CD8-positive, alpha-beta memory T cell (primary cell): ENCODE results near the gene SNTG2. TPM values are rescaled to one million over a fixed set of nuclear protein-coding genes. Genes with fewer than 3 reads are reported as not detected.
"Not testable (repeated sequence)": the region's sequence is repeated elsewhere in the genome, so short reads cannot be mapped to it uniquely, and the experiment has no call there.

Source experiments
- CTCF ChIA-PET: fragments of 350-600 bp; sonication (Branson Sonifier 250); formaldehyde crosslinking; loops from one replicate; lab custom pipeline; 2021; ENCODE audit warnings: antibody characterized with exemption; lab: Charles Lee
- POLR2A ChIA-PET: fragments of 350-600 bp; sonication (Branson Sonifier 250); formaldehyde crosslinking; loops from one replicate; lab custom pipeline; 2021; ENCODE audit warnings: antibody characterized with exemption; lab: Charles Lee
- DNase-seq, 5 donors: peaks; one replicate each; pipeline versions ENCODE4 v3.0.0 to v3.0.0-alpha.2; 2020 to 2022; ENCODE audit warnings: mixed read lengths in 1 of 5
- H3K27ac ChIP-seq: one replicate; pipeline ENCODE4 v1.7.0; 2013; ENCODE audit warnings: low read depth, mild to moderate bottlenecking, low read length, moderate library complexity
- H3K27me3 ChIP-seq: 2 replicates; pipeline ENCODE4 v1.7.0; 2013; ENCODE audit warnings: low read length, mild to moderate bottlenecking; ENCODE audit not compliant: insufficient read depth, poor library complexity, severe bottlenecking
- H3K36me3 ChIP-seq: 2 replicates; pipeline ENCODE4 v1.7.0; 2013; ENCODE audit warnings: mild to moderate bottlenecking, low read length, moderate library complexity; ENCODE audit not compliant: insufficient read depth
- H3K4me1 ChIP-seq: 2 replicates; pipeline ENCODE4 v1.7.0; 2013; ENCODE audit warnings: mild to moderate bottlenecking, low read length, moderate library complexity; ENCODE audit not compliant: insufficient read depth
- H3K4me3 ChIP-seq: 2 replicates; pipeline ENCODE4 v1.7.0; 2013; ENCODE audit warnings: mild to moderate bottlenecking, low read length
- H3K9me3 ChIP-seq: 2 replicates; pipeline ENCODE4 v1.7.0; 2013; ENCODE audit warnings: mild to moderate bottlenecking, low read length
- H3K27ac Mint-ChIP-seq, 8 donors: one replicate each; pipeline ENCODE4 v1.8.0; 2020 to 2021; ENCODE audit warnings: mixed read lengths in 8 of 8, mild to moderate bottlenecking in 6 of 8, inconsistent platforms in 3 of 8, moderate library complexity in 3 of 8
- H3K27me3 Mint-ChIP-seq, 2 donors: one replicate each; pipeline ENCODE4 v1.8.0; 2020 to 2021; ENCODE audit warnings: mixed read lengths in 2 of 2, mild to moderate bottlenecking in 1 of 2, moderate library complexity in 1 of 2
- H3K36me3 Mint-ChIP-seq, 3 donors: one replicate each; pipeline ENCODE4 v1.8.0; 2020 to 2021; ENCODE audit warnings: mixed read lengths in 3 of 3, inconsistent platforms in 1 of 3, mild to moderate bottlenecking in 1 of 3
- H3K4me1 Mint-ChIP-seq, 3 donors: one replicate each; pipeline ENCODE4 v1.8.0; 2020 to 2021; ENCODE audit warnings: mixed read lengths in 3 of 3, inconsistent platforms in 1 of 3, mild to moderate bottlenecking in 1 of 3
- H3K4me3 Mint-ChIP-seq, 7 donors: one replicate each; pipeline ENCODE4 v1.8.0; 2020 to 2021; ENCODE audit warnings: mixed read lengths in 7 of 7, mild to moderate bottlenecking in 6 of 7, moderate library complexity in 4 of 7, inconsistent platforms in 2 of 7
- H3K9me3 Mint-ChIP-seq, 5 donors: one replicate each; pipeline ENCODE4 v1.8.0; 2020 to 2022; ENCODE audit warnings: mixed read lengths in 5 of 5, mild to moderate bottlenecking in 3 of 5, moderate library complexity in 2 of 5, inconsistent platforms in 1 of 5
- polyA plus RNA-seq: library from polyadenylated mRNA; unstranded; fragments of 300-500 nt; fragmentation: Illumina TruSeq; gene quantifications from one replicate; pipeline ENCODE4 v1.2.3, GENCODE V29; 2021
- total RNA-seq, 2 experiments: library from RNA; stranded (reverse); gene quantifications; one replicate each; pipeline ENCODE4 v1.2.3, GENCODE V29; 2021

The SNTG2 gene
- total and polyA plus RNA-seq, 3 experiments from 2014 or later: 0.30 to 1.7 (median 1.3) TPM

DNA sequence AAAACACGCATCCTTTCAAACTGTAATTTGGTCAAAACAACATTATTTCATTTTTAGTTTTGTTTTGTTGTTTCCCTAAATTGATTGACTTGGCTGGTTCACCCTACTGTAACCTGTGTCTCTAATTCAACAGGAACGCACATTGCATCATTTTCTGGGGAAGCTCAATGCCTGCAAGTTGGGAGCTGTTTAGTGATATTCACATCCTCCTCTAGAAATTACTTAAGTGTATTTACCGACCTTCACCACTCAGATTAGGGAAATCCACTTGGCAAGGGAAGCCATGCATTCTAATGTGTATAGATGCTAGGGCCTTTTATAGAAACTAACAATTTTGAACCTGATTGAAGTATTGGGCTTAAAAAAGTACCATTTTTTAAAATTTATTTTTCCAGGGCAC is 455.3 kb downstream of the SNTG2 start:
- DNase-seq: no peak
- ChIA-PET POLR2A (no interaction called here), CTCF (no interaction called here)
- Mint-ChIP-seq H3K4me1 (peaks cover 0 to 3% (median 0%) of the 10 kb centered on the region in 3 donors), H3K4me3 (no peak overlapping the region), H3K27ac (peak overlapping the region in 1 of 8 donors; percentile 15), H3K36me3 (no peaks in the 10 kb centered on the region), H3K27me3 (peaks cover 0 to 2% of the 10 kb centered on the region in 2 donors), H3K9me3 (peaks cover 0 to 4% (median 2%) of the 10 kb centered on the region in 5 donors)
- no peak overlapping the region for H3K4me3 ChIP-seq
- H3K27me3 ChIP-seq: no peaks in the 10 kb centered on the region
- no peaks in the 10 kb centered on the region for H3K4me1 ChIP-seq
- no peaks in the 10 kb centered on the region for H3K36me3 ChIP-seq
- no peak overlapping the region for H3K27ac ChIP-seq
- H3K9me3 ChIP-seq: no peaks in the 10 kb centered on the region

DNA sequence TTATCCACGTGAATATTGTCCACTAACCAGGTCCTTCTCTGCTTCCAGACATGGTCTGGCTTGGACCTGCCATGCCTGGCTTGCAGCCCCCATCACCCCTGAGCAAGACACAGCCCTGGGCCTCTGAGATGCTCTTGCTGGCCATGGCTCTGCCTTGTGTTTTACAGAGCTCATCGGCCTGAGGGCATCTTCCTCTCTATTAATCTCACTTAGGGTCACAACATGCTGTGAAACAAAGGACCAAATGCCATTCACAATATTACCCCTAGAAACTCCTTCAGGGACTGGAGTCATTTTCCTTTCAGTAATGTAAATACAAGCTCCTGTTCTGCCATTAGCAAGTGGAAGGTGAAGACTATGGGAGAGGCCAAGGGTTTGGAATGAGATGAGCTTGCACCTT is 455.8 kb downstream of the SNTG2 start:
- Mint-ChIP-seq H3K4me1 (peaks cover 0 to 1% (median 0%) of the 10 kb centered on the region in 3 donors), H3K4me3 (no peak overlapping the region), H3K36me3 (no peaks in the 10 kb centered on the region), H3K9me3 (peaks cover 0 to 3% (median 2%) of the 10 kb centered on the region in 5 donors), H3K27me3 (peaks cover 0 to 7% of the 10 kb centered on the region in 2 donors), H3K27ac (peak overlapping the region in 1 of 8 donors; percentile 15)
- ChIA-PET POLR2A (no interaction called here), CTCF (no interaction called here)
- no peak overlapping the region for H3K4me3 ChIP-seq
- no peaks in the 10 kb centered on the region for H3K27me3 ChIP-seq
- DNase-seq: no peak
- H3K4me1 ChIP-seq: no peaks in the 10 kb centered on the region
- no peaks in the 10 kb centered on the region for H3K9me3 ChIP-seq
- H3K27ac ChIP-seq: no peak overlapping the region
- H3K36me3 ChIP-seq: no peaks in the 10 kb centered on the region

DNA sequence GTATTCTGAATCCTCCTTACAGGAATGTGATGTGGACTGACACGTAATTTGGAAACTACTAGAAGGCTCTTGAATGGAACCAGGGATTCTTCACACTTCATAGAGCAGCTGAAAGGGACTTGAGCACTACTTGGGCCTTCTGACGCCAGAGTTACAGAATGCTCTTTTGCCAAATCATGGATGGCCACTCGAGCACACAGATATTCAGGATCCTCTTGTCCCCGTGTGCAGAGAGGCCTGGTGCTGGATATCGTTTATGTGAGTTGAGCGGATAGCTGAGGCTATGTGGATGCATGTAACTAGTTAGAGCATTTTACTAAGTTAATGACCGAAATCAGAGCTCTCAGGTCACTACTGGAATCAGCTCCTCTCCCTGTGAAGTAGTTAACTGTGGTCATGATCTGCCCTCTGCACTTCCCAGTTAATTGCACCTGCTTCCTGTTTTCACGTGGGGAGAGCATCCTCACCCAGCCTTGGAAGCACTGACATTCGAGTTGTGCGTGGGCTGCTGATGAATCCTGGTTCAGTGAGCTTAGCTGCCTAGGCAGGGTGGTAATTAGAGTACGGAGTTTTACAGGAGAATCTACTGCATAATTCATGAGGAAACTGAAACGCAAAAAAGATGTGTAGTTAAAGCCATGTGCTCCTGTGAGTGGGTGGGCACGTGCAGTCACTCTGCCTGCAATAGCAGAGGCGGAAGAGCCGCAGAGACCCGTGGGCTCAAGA is 457.5 kb downstream of the SNTG2 start:
- Histone ChIP-seq H3K9me3 (no peaks in the 10 kb centered on the region), H3K27me3 (no peaks in the 10 kb centered on the region), H3K36me3 (no peaks in the 10 kb centered on the region), H3K4me3 (no peak overlapping the region), H3K27ac (no peak overlapping the region), H3K4me1 (no peaks in the 10 kb centered on the region)
- Mint-ChIP-seq H3K4me3 (no peak overlapping the region), H3K36me3 (no peaks in the 10 kb centered on the region), H3K27ac (no peak overlapping the region), H3K9me3 (peaks cover 0 to 3% (median 0%) of the 10 kb centered on the region in 5 donors), H3K4me1 (no peaks in the 10 kb centered on the region), H3K27me3 (peaks cover 0 to 9% of the 10 kb centered on the region in 2 donors)
- DNase-seq: no peak
- ChIA-PET POLR2A (no interaction called here), CTCF (no interaction called here)

DNA sequence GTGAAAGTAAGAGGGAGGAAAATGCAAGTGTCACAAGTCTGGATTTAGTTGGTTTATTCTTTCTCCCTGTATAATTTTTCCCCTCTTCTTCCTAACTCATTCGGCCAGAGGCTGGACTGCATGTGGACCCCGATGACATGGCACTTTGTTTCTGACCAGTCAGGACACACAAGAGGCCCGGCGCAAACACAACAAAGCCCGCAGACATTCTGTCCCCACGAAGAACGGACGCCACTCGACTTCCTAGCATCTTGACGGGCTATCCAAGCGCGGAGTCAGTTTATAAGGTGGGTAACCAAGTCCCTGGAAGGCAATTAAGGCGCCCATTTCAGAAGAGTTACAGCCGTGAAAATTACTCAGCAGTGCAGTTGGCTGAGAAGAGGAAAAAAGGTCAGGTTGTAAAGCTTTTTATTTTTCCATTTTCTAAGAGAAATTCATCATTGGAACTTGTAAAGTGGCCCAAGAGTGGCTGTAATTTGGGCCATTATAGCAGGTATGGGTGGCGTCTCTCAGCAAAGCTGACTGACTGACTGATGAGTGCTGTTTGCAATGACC is 462.6 kb downstream of the SNTG2 start, which contains the start of gene TPO:
Gene TPO (plus strand): TSS at position 308 of the 555 bp plus-strand sequence. CDS start 946 bp downstream, outside the sequence.
- no peak within 1 kb of the TSS for H3K4me3 ChIP-seq
- H3K9me3 Mint-ChIP-seq: no peaks in the 10 kb centered on the region
- peak within 1 kb of the TSS in 1 of 8 donors; percentile 30 for H3K27ac Mint-ChIP-seq

DNA sequence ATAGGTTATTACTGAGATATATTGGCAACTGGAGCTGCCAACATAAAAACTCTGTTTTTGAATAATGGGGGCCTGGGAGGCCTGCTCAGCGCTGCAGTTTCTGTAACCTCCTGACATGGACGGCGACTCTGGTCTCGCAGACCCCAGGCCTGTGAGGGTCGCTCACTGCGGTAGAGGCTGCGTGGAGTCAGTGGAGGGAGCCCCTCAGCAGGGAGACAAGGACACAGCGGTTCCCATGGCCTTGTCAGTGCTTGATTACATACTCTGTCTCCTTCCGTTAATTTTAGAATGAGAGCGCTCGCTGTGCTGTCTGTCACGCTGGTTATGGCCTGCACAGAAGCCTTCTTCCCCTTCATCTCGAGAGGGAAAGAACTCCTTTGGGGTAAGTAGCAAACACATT is 463.5 kb downstream of the SNTG2 start:
- Mint-ChIP-seq H3K9me3 (no peaks in the 10 kb centered on the region), H3K27ac (no peak overlapping the region), H3K36me3 (no peaks in the 10 kb centered on the region), H3K4me3 (no peak overlapping the region), H3K27me3 (peaks cover 0 to 7% of the 10 kb centered on the region in 2 donors), H3K4me1 (no peaks in the 10 kb centered on the region)
- no peaks in the 10 kb centered on the region for H3K36me3 ChIP-seq
- H3K4me1 ChIP-seq: no peaks in the 10 kb centered on the region
- H3K27ac ChIP-seq: no peak overlapping the region
- no peaks in the 10 kb centered on the region for H3K9me3 ChIP-seq
- no peaks in the 10 kb centered on the region for H3K27me3 ChIP-seq
- ChIA-PET CTCF (no interaction called here), POLR2A (no interaction called here)
- H3K4me3 ChIP-seq: no peak overlapping the region
- no peak for DNase-seq

More for the DNA sequence above, 462.6 kb downstream of the SNTG2 start, which contains the start of gene TPO:
- no peaks in the 10 kb centered on the region for H3K9me3 ChIP-seq
- Mint-ChIP-seq H3K4me3 (no peak within 1 kb of the TSS), H3K36me3 (no peaks in the 10 kb centered on the region), H3K4me1 (no peaks in the 10 kb centered on the region), H3K27me3 (peaks cover 0 to 7% of the 10 kb centered on the region in 2 donors)
- H3K36me3 ChIP-seq: no peaks in the 10 kb centered on the region
- ChIA-PET POLR2A (no interaction called here), CTCF (no interaction called here)
- H3K27ac ChIP-seq: no peak within 1 kb of the TSS
- DNase-seq: no peak
- no peaks in the 10 kb centered on the region for H3K27me3 ChIP-seq
- no peaks in the 10 kb centered on the region for H3K4me1 ChIP-seq

DNA sequence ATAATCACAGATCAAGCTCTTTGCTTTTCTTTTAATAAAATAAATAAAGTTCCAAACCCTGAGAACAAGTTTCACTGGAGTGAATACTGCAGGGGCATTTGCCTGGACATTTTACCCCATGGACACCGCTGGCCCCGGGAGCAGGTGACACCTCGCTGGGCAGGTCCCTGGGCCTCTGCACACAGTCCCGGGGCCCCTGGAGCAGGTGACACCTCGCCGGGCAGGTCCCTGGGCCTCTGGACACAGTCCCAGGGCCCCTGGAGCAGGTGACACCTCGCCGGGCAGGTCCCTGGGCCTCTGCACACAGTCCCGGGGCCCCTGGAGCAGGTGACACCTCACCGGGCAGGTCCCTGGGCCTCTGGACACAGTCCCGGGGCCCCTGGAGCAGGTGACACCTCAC is 464.3 kb downstream of the SNTG2 start:
- H3K27ac Mint-ChIP-seq, H3K27me3 ChIP-seq, H3K27me3 Mint-ChIP-seq, H3K36me3 ChIP-seq, H3K9me3 Mint-ChIP-seq, H3K36me3 Mint-ChIP-seq, POLR2A ChIA-PET, H3K4me3 ChIP-seq, H3K4me3 Mint-ChIP-seq, CTCF ChIA-PET, H3K4me1 Mint-ChIP-seq, DNase-seq, H3K4me1 ChIP-seq, H3K27ac ChIP-seq, H3K9me3 ChIP-seq: not testable (repeated sequence)

DNA sequence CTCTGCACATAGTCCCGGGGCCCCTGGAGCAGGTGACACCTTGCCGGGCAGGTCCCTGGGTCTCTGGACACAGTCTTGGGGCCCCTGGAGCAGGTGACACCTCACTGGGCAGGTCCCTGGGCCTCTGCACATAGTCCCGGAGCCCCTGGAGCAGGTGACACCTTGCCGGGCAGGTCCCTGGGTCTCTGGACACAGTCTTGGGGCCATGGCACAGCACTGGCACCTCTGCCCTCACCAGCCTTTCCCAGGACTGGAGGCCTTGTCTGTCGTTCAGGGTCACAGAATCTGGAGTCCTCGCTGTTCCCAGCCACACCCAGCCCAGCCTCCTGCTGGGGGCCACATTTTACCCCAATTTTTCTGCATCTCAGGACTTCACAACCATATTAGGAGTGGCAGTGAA is 464.9 kb downstream of the SNTG2 start:
- no peak overlapping the region for H3K27ac Mint-ChIP-seq
- H3K27me3 Mint-ChIP-seq: peaks cover 0 to 7% of the 10 kb centered on the region in 2 donors
- no peak overlapping the region for H3K27ac ChIP-seq
- H3K4me1 ChIP-seq: no peaks in the 10 kb centered on the region
- ChIA-PET CTCF (no interaction called here), POLR2A (no interaction called here)
- H3K4me1 Mint-ChIP-seq: no peaks in the 10 kb centered on the region
- H3K36me3 ChIP-seq: no peaks in the 10 kb centered on the region
- H3K9me3 ChIP-seq: no peaks in the 10 kb centered on the region
- H3K9me3 Mint-ChIP-seq: no peaks in the 10 kb centered on the region
- no peak overlapping the region for H3K4me3 ChIP-seq
- H3K27me3 ChIP-seq: no peaks in the 10 kb centered on the region
- no peak for DNase-seq
- no peak overlapping the region for H3K4me3 Mint-ChIP-seq
- H3K36me3 Mint-ChIP-seq: no peaks in the 10 kb centered on the region
